Activated T-cell treated with anti-CD3 and anti-CD28 coated beads for 24 hours (primary cell): ENCODE data around the gene CUTC.
"Not testable (repeated sequence)": the region's sequence is repeated elsewhere in the genome, so short reads cannot be mapped to it uniquely, and the experiment has no call there.

Source experiments
- DNase-seq: peaks from one replicate; pipeline ENCODE4 v3.0.0-alpha.2; 2020; ENCODE audit warnings: low read depth

The CUTC gene

GRCh38 chr10:99732033-99732842 lies at the start of gene CUTC, which contains the start of gene COX15:
Gene CUTC, plus strand, starts transcription at chr10:99732234. Its CDS starts 115 bp downstream, at chr10:99732349.
Gene COX15, minus strand, starts transcription at chr10:99732127. Its CDS starts 78 bp downstream, at chr10:99732049.
- DNase-seq, result peak; percentile 93

- no peak for DNase-seq
Measured at GRCh38 chr10:99682752-99683151, 49.3 kb upstream of the CUTC start.

GRCh38 chr10:99685597-99685967 lies 46.5 kb upstream of the CUTC start:
- no peak for DNase-seq

GRCh38 chr10:99689461-99689860 lies 42.6 kb upstream of the CUTC start:
- DNase-seq, result no peak

GRCh38 chr10:99693933-99694583 lies 38.0 kb upstream of the CUTC start:
- DNase-seq, result no peak

- no peak for DNase-seq
Measured at GRCh38 chr10:99695761-99696160, 36.3 kb upstream of the CUTC start.

- no peak for DNase-seq
Measured at GRCh38 chr10:99698504-99699080, 33.4 kb upstream of the CUTC start.

- DNase-seq, result no peak
Measured at GRCh38 chr10:99700649-99701048, 31.4 kb upstream of the CUTC start.

GRCh38 chr10:99708428-99709012 lies 23.5 kb upstream of the CUTC start:
- no peak for DNase-seq

- no peak for DNase-seq
Measured at GRCh38 chr10:99709480-99710229, 22.4 kb upstream of the CUTC start.

- DNase-seq, result no peak
Measured at GRCh38 chr10:99711129-99711719, 20.8 kb upstream of the CUTC start.

GRCh38 chr10:99714446-99714845 lies 17.6 kb upstream of the CUTC start:
- no peak for DNase-seq

- DNase-seq, result no peak
Measured at GRCh38 chr10:99720387-99720786, 11.6 kb upstream of the CUTC start.

- no peak for DNase-seq
Measured at GRCh38 chr10:99730026-99730425, 2.0 kb upstream of the CUTC start.

- no peak for DNase-seq
Measured at GRCh38 chr10:99731306-99732032, 565 bp upstream of the CUTC start.

- DNase-seq, result no peak
Measured at GRCh38 chr10:99733366-99733765, 1.3 kb downstream of the CUTC start.

- DNase-seq, result not testable (repeated sequence)
Measured at GRCh38 chr10:99734111-99734510, 2.1 kb downstream of the CUTC start.

- DNase-seq, result no peak
Measured at GRCh38 chr10:99740260-99740659, 8.2 kb downstream of the CUTC start.

GRCh38 chr10:99740933-99741559 lies 9.0 kb downstream of the CUTC start:
- DNase-seq, result no peak

GRCh38 chr10:99742254-99742653 lies 10.2 kb downstream of the CUTC start:
- no peak for DNase-seq
